ENCODE results near the gene MGRN1. TPM values are rescaled to one million over a fixed set of nuclear protein-coding genes. Genes with fewer than 3 reads are reported as not detected.

MGRN1 gene
- total RNA-seq, 4 donors from 2014 or later = 15.8 to 25.6 (median 22.0) TPM

- 80% methylated on average over 2 of the region's 9 CpGs; no CpG with 5 or more reads in 1 of the 2 donors for WGBS, 2 donors
- Histone ChIP-seq H3K27me3 (no peaks in the 10 kb centered on the region), H3K36me3 (peaks cover 23 to 81% (median 33%) of the 10 kb centered on the region in 3 donors), H3K9me3 (no peaks in the 10 kb centered on the region), H3K27ac (no peak overlapping the region), H3K4me3 (no peak overlapping the region), H3K4me1 (peaks cover 11 to 55% (median 14%) of the 10 kb centered on the region in 3 donors)
- no peak for DNase-seq
- intact Hi-C loops (cut with DNase I) = loop anchor here (10.0 kb wide), 1 partner anchor 257 kb away; the partner anchor contains the start of gene SEC14L5
- no peak for TF ChIP-seq CTCF (IDR thresholded peaks at IDR 0.05)
- no peak for TF ChIP-seq POLR2A (IDR thresholded peaks at IDR 0.05)
Observed at GRCh38 chr16:4697848-4698291, 73.2 kb downstream of the MGRN1 start.

GRCh38 chr16:4698321-4699045, 73.9 kb downstream of the MGRN1 start:
- WGBS, 2 donors = 90 to 100% methylated on average over 1 to 2 of the region's 36 CpGs

GRCh38 chr16:4699046-4699556, 74.5 kb downstream of the MGRN1 start:
- peaks cover 25 to 93% (median 37%) of the 10 kb centered on the region in 3 donors for H3K36me3 ChIP-seq
- 87 to 93% methylated on average over 8 to 12 of the region's 19 CpGs for WGBS, 2 donors
- intact Hi-C loops (cut with DNase I) = loop anchor here (10.0 kb wide), 1 partner anchor 256 kb away; the partner anchor contains the start of gene SEC14L5

More at GRCh38 chr16:4698321-4699045, 73.9 kb downstream of the MGRN1 start:
- H3K36me3 ChIP-seq = peaks cover 23 to 87% (median 33%) of the 10 kb centered on the region in 3 donors
- H3K27ac ChIP-seq = no peak overlapping the region
- no peaks in the 10 kb centered on the region for H3K9me3 ChIP-seq
- no peak overlapping the region for H3K4me3 ChIP-seq
- intact Hi-C loops (cut with DNase I) = loop anchor here (10.0 kb wide), 1 partner anchor 256 kb away; the partner anchor contains the start of gene SEC14L5
- no peak for TF ChIP-seq CTCF (IDR thresholded peaks at IDR 0.05)
- no peak for TF ChIP-seq POLR2A (IDR thresholded peaks at IDR 0.05)
- no peak for DNase-seq
- H3K27me3 ChIP-seq = no peaks in the 10 kb centered on the region
- H3K4me1 ChIP-seq = peaks cover 9 to 51% (median 11%) of the 10 kb centered on the region in 3 donors

GRCh38 chr16:4700380-4700996, 75.9 kb downstream of the MGRN1 start:
- TF ChIP-seq CTCF (IDR thresholded peaks at IDR 0.05) (no peak), POLR2A (IDR thresholded peaks at IDR 0.05) (no peak)
- no peaks in the 10 kb centered on the region for H3K27me3 ChIP-seq
- DNase-seq = no peak
- WGBS, 2 donors = 88 to 100% methylated on average over 2 to 11 of the region's 13 CpGs
- intact Hi-C loops (cut with DNase I) = no loop called here
- H3K4me1 ChIP-seq = peaks cover 0 to 42% (median 0%) of the 10 kb centered on the region in 3 donors
- no peak overlapping the region for H3K27ac ChIP-seq
- no peak overlapping the region for H3K4me3 ChIP-seq
- peaks cover 28 to 99% (median 40%) of the 10 kb centered on the region in 3 donors for H3K36me3 ChIP-seq
- H3K9me3 ChIP-seq = no peaks in the 10 kb centered on the region

More at GRCh38 chr16:4699046-4699556, 74.5 kb downstream of the MGRN1 start:
- DNase-seq = no peak
- H3K27ac ChIP-seq = no peak overlapping the region
- H3K4me3 ChIP-seq = no peak overlapping the region
- H3K27me3 ChIP-seq = no peaks in the 10 kb centered on the region
- peaks cover 9 to 48% (median 11%) of the 10 kb centered on the region in 3 donors for H3K4me1 ChIP-seq
- H3K9me3 ChIP-seq = no peaks in the 10 kb centered on the region
- TF ChIP-seq POLR2A (IDR thresholded peaks at IDR 0.05) = no peak
- TF ChIP-seq CTCF (IDR thresholded peaks at IDR 0.05) = no peak
